ENCODE results near the gene MTOR.

The MTOR gene

DNA sequence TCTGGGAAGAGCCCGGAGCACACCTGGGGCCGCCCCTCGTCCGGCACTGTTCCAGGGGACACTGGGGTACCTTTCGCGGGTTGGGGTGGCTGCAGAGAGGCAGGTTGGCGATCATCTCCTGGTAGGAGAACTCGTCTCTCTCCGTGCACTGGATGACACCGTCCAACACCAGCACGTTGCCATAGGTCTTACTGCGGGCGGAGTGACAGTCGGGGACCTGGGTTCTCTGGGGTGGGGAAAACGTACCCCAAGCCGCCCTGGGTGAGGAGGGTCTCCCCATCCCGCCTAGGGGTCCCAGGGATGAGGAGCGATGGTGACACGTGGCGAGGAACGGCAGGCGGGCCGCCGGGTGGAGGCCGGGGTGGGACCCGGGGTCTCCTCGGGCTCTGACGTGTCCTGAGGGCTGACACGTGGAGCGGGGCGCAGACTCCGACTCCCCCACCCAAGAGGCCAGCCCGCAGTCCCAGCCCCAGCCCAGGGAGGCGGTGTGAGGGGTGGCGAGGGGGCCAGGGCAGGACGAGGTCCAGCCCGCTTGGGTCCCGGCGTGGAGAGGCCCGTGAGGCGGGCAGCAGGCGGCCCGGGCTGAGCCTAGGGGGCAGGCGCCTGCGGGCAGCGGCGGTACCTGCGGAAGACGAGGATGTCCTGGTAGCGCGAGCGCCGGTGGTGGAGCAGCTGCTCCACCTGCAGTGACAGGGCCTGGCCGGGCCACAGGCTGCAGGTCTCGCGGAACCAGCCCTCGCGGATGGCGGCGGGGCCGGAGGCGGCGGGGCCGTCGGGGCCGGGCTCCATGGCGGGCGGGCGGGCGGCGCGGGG lies 203.0 kb downstream of the MTOR start:
- no peak for DNase-seq

DNA sequence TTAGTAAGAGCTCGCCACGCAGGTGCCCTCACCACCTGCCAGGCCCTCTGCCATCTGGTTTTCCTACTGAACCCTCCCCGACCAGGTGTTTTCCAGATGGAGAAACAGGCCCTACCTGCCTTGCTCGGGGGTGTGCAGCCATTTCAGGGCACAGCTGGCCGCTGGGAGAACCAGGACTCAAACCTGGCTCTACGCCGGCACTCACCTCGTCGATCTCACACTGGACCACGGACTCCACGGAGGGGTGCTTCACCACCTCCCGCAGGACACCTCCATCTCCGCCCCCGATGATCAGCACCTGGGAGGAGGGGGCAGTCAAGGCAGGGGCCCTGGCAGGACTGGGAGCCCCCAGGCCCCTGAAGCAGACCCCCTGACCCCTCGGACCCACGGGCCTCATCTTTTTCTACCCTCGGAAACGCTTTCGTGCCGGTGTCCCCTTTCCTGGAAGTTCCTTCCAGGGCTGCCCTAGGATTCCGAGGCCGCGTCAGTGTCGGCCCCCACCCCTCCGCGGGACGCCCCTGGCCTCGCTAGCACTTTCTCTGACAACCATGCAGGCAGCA lies 203.7 kb downstream of the MTOR start:
- no peak for DNase-seq

DNA sequence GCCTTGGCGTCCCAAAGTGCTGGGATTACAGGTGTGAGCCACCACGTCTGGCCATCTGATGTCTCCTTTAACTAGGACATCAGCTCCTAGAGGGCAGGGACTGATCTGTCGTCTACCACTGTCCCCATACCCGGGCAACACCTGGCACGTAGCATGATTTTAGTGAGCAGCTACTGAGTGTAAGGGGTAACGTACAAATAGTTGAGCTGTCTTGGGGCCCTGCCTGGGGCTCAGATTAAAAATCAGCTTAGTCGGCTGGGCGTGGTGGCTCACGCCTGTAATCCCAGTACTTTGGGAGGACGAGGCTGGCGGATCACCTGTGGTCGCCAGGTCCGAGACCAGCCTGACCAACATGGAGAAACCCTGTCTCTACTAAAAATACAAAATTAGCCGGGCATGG lies 204.3 kb downstream of the MTOR start:
- DNase-seq: no peak

DNA sequence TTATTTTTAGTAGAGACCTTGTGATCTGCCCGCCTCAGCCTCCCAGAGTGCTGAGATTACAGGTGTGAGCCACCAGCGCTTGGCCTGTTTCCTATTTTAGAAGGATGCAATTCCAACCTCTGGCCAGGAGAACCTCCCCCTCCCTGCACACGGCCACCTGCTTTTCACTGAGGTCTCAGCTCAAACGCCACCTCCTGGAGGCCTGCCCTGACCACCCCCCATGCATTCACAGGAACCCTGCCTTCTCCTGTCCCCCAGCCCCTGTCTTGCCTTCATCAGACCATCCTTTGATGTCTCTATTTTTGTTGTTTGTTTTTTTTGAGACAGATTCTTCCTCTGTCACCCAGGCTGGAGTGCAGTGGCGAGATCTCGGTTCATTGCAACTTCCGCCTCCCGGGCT lies 204.9 kb downstream of the MTOR start:
- DNase-seq: no peak

Measured in SIG-M5 (cell line).